Activated T-helper 2 cell treated with anti-CD3 and anti-CD28 coated beads, Interferon-gamma antibody, Interleukin-2, Interleukin-4, amounts not matched to agents 10 μg/mL and 5 μg/mL and 100 μg/mL, durations not matched to agents 14 hours and 24 hours and 36 hours (primary cell): Measurements from ENCODE around the gene SLC44A1. TPM values are rescaled to one million over a fixed set of nuclear protein-coding genes. Genes with fewer than 3 reads are reported as not detected.

ENCODE experiments used
- DNase-seq: peaks from one replicate; pipeline ENCODE4 v3.0.0; 2021; ENCODE audit warnings: low spot score
- H3K27ac Mint-ChIP-seq: one replicate; pipeline ENCODE4 v1.8.0; 2021; ENCODE audit warnings: mixed read lengths
- H3K27me3 Mint-ChIP-seq: one replicate; pipeline ENCODE4 v1.8.0; 2021; ENCODE audit warnings: low read depth, mixed read lengths
- H3K36me3 Mint-ChIP-seq: one replicate; pipeline ENCODE4 v1.8.0; 2021; ENCODE audit warnings: low read depth, mixed read lengths
- H3K4me1 Mint-ChIP-seq: one replicate; pipeline ENCODE4 v1.8.0; 2021; ENCODE audit warnings: low read depth, mixed read lengths
- H3K4me3 Mint-ChIP-seq: one replicate; pipeline ENCODE4 v1.8.0; 2021; ENCODE audit warnings: low read depth, mild to moderate bottlenecking, moderate library complexity, mixed read lengths
- H3K9me3 Mint-ChIP-seq: one replicate; pipeline ENCODE4 v1.8.0; 2021; ENCODE audit warnings: mixed read lengths
- intact Hi-C: fragments of 100-400 bp; cut with micrococcal nuclease; formaldehyde crosslinking; loops from one replicate; pipeline ENCODE4 v1.15.1; 2023
- total RNA-seq: library from RNA; stranded (reverse); gene quantifications from 2 replicates; pipeline ENCODE4 v1.2.3, GENCODE V29; 2022

The SLC44A1 gene
- total RNA-seq, 1 donor from 2014 or later, result 2.0 TPM

DNA sequence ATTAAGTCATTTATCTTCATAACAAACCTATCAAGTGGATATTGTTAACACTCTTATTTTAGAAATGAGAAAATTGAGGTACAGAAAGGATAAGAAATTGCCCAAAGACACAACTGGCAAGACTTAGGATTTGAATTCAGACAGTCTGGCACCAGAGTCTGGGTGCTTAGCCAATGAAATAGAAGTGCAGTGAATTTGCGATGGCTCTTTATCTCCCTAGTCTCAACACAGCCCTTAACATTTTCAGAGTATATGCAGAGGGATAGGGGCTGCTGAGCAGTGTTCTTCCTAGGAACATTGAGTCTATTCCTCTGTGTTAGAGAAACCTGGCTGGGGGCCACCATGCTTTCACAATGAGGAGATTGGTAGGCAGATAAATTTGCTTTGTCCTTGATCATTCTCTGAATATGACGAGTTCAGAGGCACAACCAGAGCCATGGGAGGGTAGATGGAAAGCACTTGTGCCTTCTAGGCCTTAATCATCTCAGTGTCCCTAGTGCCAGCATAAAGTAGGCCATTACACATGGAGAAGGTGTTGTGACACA lies 197.2 kb downstream of the SLC44A1 start:
- Mint-ChIP-seq H3K27ac (no peak overlapping the region), H3K36me3 (no peaks in the 10 kb centered on the region), H3K9me3 (no peaks in the 10 kb centered on the region), H3K4me3 (no peak overlapping the region), H3K27me3 (peaks cover 4% of the 10 kb centered on the region), H3K4me1 (peaks cover 2% of the 10 kb centered on the region)
- intact Hi-C loops, result loop anchor here (10.0 kb wide), 1 partner anchor 253 kb away; the partner anchor contains the start of gene TMEM38B
- no peak for DNase-seq

DNA sequence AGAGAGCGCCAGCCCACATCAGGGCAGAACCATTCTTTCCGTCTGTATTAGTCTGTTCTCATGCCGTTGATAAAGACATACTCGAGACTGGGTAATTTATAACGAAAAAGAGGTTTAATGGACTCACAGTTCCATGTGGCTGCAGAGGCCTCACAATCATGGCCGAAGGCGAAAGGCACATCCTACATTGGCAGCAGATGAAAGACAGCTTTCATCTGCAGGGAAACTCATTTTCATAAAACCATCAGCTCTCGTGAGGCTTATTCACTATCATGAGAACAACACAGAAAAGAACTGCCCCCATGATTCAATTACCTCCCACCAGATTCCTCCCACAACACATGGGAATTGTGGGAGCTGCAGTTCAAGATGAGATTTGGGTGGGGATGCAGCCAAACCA lies 198.7 kb downstream of the SLC44A1 start:
- Mint-ChIP-seq H3K36me3 (no peaks in the 10 kb centered on the region), H3K27ac (no peak overlapping the region), H3K27me3 (peaks cover 4% of the 10 kb centered on the region), H3K4me1 (peaks cover 4% of the 10 kb centered on the region), H3K4me3 (no peak overlapping the region), H3K9me3 (no peaks in the 10 kb centered on the region)
- intact Hi-C loops, result loop anchor here (10.0 kb wide), 1 partner anchor 252 kb away; the partner anchor contains the start of gene TMEM38B
- no peak for DNase-seq

DNA sequence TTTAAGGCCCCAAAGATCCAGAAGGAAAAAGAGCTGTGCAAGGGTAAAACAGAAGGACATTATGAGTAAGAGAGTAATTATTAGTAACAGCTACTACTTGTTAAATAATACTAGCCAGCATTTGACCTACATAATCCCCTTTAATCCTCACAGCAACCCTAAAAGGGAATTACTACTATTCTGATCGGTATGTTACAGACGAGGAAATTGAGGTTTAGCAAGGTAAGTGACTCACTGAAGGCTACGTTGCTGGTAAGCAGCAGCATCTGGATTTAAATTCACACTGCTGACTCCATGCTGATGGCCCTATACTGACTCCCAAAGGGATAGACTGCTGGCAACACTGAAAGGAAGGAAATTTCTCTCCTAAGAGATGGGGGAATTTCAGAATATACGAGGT lies 199.7 kb downstream of the SLC44A1 start:
- H3K27ac Mint-ChIP-seq, result no peak overlapping the region
- no peak overlapping the region for H3K4me3 Mint-ChIP-seq
- H3K36me3 Mint-ChIP-seq, result no peaks in the 10 kb centered on the region
- no peaks in the 10 kb centered on the region for H3K9me3 Mint-ChIP-seq
- peaks cover 10% of the 10 kb centered on the region for H3K27me3 Mint-ChIP-seq
- no peak for DNase-seq
- H3K4me1 Mint-ChIP-seq, result peaks cover 10% of the 10 kb centered on the region
- intact Hi-C loops, result loop anchor here (10.0 kb wide), 1 partner anchor 251 kb away; the partner anchor contains the start of gene TMEM38B

- H3K4me1 Mint-ChIP-seq, result peaks cover 15% of the 10 kb centered on the region
- H3K27ac Mint-ChIP-seq, result no peak overlapping the region
- no peak overlapping the region for H3K4me3 Mint-ChIP-seq
- H3K27me3 Mint-ChIP-seq, result peaks cover 18% of the 10 kb centered on the region
- H3K9me3 Mint-ChIP-seq, result no peaks in the 10 kb centered on the region
- DNase-seq, result no peak
- H3K36me3 Mint-ChIP-seq, result no peaks in the 10 kb centered on the region
- intact Hi-C loops, result loop anchor here (5.0 to 10.0 kb wide), 2 partner anchors 112 to 249 kb away; partner anchors contain the start of genes FKTN and TMEM38B
Measured at GRCh38 chr9:105445203-105445881, 200.9 kb downstream of the SLC44A1 start.

- H3K36me3 Mint-ChIP-seq, result no peaks in the 10 kb centered on the region
- peak overlapping the region; percentile 76 for H3K4me3 Mint-ChIP-seq
- no peak for DNase-seq
- intact Hi-C loops, result loop anchor here (5.0 to 10.0 kb wide), 2 partner anchors 110 to 247 kb away; partner anchors contain the start of genes FKTN and TMEM38B
- no peak overlapping the region for H3K27ac Mint-ChIP-seq
- H3K27me3 Mint-ChIP-seq, result peaks cover 18% of the 10 kb centered on the region
- no peaks in the 10 kb centered on the region for H3K9me3 Mint-ChIP-seq
- H3K4me1 Mint-ChIP-seq, result peaks cover 15% of the 10 kb centered on the region
Measured at GRCh38 chr9:105447386-105447813, 202.9 kb downstream of the SLC44A1 start.

DNA sequence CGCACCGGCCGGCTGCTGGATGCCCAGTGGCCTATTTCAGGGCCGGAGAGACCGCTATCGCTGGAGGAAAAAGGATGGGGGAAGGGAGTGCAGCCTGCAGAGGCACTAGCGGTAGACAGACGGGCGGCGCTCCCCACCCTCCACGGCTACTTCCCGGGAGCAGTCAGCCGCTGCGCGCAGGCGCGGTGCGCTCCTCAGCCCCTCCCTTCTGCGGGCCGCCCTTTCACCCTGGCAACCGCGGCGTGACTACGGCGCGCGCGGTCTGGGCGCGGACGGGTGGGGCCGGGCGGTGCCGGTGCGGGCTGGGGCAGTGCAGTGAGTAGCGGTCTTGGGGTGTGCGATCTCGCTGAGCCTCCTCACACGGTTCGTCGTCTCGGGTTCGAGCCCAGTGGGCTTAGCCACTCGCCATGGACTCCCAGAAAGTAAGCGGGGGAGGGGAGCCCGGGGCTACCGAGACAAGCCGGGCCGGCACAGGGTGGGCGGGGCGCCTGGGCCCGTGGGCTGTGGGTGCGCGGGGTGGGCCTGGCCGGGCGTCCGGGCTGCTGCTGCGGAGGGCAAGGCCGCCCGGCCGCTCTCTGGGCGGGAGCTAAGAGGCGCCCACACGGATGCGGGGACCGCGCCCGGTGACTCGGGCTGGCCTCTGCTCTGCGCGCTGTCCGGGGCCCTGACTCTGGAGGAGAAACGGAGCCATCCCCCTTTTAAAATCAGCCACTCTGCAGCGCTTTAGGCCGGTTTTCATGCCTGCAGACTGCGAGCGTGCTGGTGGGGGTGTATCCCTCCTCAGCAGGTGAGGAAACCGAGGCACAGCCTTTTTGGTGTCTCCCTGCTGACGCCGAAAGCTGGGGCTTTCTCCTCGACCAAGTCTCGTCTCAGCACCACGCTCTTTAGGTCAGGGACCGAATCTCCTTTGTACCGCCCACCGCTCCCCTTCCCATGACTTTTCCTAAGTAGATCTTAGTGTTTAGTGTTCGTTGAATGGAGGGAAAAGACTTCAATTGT lies 203.7 kb downstream of the SLC44A1 start, which contains the start of gene FSD1L:
TSS of gene FSD1L (plus strand) at position 221 of the 999 bp plus-strand sequence. CDS start at position 408, 187 bp downstream.
- H3K27me3 Mint-ChIP-seq, result peaks cover 20% of the 10 kb centered on the region
- no peak within 1 kb of the TSS for H3K27ac Mint-ChIP-seq
- intact Hi-C loops, result loop anchor here (5.0 to 10.0 kb wide), 2 partner anchors 109 to 247 kb away; partner anchors contain the start of genes FKTN and TMEM38B
- no peaks in the 10 kb centered on the region for H3K9me3 Mint-ChIP-seq
- H3K4me3 Mint-ChIP-seq, result peak within 1 kb of the TSS; percentile 83
- no peaks in the 10 kb centered on the region for H3K36me3 Mint-ChIP-seq
- peak; percentile 80 for DNase-seq
- peaks cover 17% of the 10 kb centered on the region for H3K4me1 Mint-ChIP-seq

DNA sequence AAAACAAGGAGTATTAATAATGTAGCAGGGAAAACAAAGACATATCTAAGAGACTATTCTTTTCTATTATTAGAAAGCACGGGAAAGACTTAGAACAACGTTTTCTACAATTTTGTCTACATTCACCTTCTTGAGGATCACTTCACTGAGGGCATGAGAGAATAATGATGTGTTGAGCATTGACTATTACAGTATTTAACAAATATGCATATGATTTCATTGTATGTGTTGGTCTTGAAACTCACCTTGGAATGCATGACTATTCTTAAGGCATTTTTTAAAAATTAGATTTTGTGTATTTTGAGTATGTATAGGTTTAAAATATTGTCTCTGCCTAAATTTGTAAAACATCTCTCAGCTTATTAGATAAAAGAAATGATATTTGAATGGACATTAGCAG lies 204.6 kb downstream of the SLC44A1 start:
- Mint-ChIP-seq H3K27ac (no peak overlapping the region), H3K27me3 (peaks cover 18% of the 10 kb centered on the region), H3K4me1 (peaks cover 17% of the 10 kb centered on the region), H3K4me3 (peak overlapping the region; percentile 83), H3K9me3 (no peaks in the 10 kb centered on the region), H3K36me3 (no peaks in the 10 kb centered on the region)
- intact Hi-C loops, result loop anchor here (5.0 to 10.0 kb wide), 2 partner anchors 108 to 246 kb away; partner anchors contain the start of genes FKTN and TMEM38B
- no peak for DNase-seq

GRCh38 chr9:105452185-105452584 lies 207.7 kb downstream of the SLC44A1 start:
- peaks cover 3% of the 10 kb centered on the region for H3K9me3 Mint-ChIP-seq
- DNase-seq, result no peak
- peaks cover 21% of the 10 kb centered on the region for H3K27me3 Mint-ChIP-seq
- intact Hi-C loops, result no loop called here
- no peaks in the 10 kb centered on the region for H3K36me3 Mint-ChIP-seq
- H3K27ac Mint-ChIP-seq, result no peak overlapping the region
- peaks cover 17% of the 10 kb centered on the region for H3K4me1 Mint-ChIP-seq
- H3K4me3 Mint-ChIP-seq, result no peak overlapping the region

DNA sequence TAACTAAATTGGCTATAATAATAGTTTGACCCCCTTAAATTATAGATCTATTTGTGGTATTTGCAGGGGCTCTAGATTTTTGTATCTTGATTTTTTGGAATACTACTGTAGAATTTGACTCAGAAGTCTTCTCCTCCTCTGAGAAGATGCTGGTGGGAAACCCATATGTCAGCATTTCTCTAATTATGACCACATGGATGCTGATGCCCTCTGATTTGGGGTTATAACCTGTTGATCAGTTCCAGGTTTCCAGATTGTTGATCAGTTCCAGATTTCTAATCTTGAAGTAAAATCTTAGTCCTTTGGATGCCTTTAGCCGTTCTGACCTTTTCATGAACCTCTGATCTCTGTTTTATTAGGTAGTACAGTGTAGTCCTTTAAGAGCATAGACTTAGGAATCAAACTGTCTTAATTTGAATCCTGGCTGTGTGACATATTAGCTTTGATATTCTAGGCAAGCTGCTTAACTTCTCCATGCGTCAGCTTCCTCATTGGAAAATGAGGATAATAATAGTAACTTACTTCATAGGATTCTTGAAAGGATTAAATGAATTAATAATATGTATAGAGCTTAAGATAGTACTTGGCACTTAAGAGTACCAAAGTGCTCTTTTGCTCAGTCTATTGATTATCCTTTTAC lies 211.5 kb downstream of the SLC44A1 start:
- intact Hi-C loops, result no loop called here
- Mint-ChIP-seq H3K4me1 (peaks cover 2% of the 10 kb centered on the region), H3K36me3 (peaks cover 7% of the 10 kb centered on the region), H3K27me3 (peaks cover 6% of the 10 kb centered on the region), H3K4me3 (no peak overlapping the region), H3K9me3 (peaks cover 16% of the 10 kb centered on the region), H3K27ac (no peak overlapping the region)
- no peak for DNase-seq

- no peaks in the 10 kb centered on the region for H3K4me1 Mint-ChIP-seq
Measured at GRCh38 chr9:105457560-105458294, 213.3 kb downstream of the SLC44A1 start.

DNA sequence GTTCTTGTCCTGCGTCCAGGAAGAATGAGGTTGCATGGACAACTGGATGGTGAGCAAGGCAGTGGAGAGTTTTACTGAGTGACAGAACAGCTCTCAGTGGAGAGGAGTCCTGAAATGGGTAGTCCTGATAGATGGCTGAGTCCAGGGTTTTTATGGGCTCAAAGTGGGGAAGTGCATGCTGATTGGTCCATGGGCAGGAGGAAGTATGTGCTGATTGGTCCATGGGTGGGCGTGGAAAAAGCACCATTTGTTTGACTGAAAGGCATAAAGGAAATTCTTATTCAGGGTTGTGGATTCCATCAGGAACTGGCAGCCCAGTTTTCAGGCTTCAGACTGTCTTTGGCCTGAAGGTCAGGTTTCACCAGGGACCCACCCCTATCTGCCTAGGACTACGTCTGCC lies 214.0 kb downstream of the SLC44A1 start:
- Mint-ChIP-seq H3K36me3 (peaks cover 7% of the 10 kb centered on the region), H3K4me1 (no peaks in the 10 kb centered on the region), H3K27me3 (peaks cover 4% of the 10 kb centered on the region), H3K9me3 (peaks cover 16% of the 10 kb centered on the region), H3K27ac (no peak overlapping the region), H3K4me3 (no peak overlapping the region)
- DNase-seq, result no peak
- intact Hi-C loops, result no loop called here

More at GRCh38 chr9:105457560-105458294, 213.3 kb downstream of the SLC44A1 start:
- Mint-ChIP-seq H3K36me3 (peaks cover 7% of the 10 kb centered on the region), H3K27me3 (peaks cover 4% of the 10 kb centered on the region), H3K9me3 (peaks cover 16% of the 10 kb centered on the region), H3K27ac (no peak overlapping the region), H3K4me3 (no peak overlapping the region)
- DNase-seq, result no peak
- intact Hi-C loops, result no loop called here
